Heart right ventricle (tissue), 16 donors: ENCODE data around the gene RFX7. TPM values are rescaled to one million over a fixed set of nuclear protein-coding genes. Genes with fewer than 3 reads are reported as not detected.
"Not testable (repeated sequence)": the region's sequence is repeated elsewhere in the genome, so short reads cannot be mapped to it uniquely, and the experiment has no call there.

Experiments
- ATAC-seq, 8 donors: fragments of 200-7000 bp; cut with Tn5 transposase; one replicate each; pipeline ENCODE4 v1.9.1; 2020; ENCODE audit warnings: mild to moderate bottlenecking in 8 of 8, moderate library complexity in 8 of 8, moderate number of reproducible peaks in 1 of 8
- DNase-seq, 2 donors: peaks; one replicate each; pipeline ENCODE4 v3.0.0-alpha.2; 2020
- H3K27ac ChIP-seq, 10 donors: fragments of 200-600 bp; sonication (generic) in 2 of 10; one replicate each; pipeline versions ENCODE4 v1.5.0 to v1.8.0; 2020 to 2022; ENCODE audit warnings: mild to moderate bottlenecking in 3 of 10
- H3K27me3 ChIP-seq, 7 donors: fragments of 200-600 bp; one replicate each; pipeline ENCODE4 v1.8.0; 2021 to 2022; ENCODE audit warnings: mild to moderate bottlenecking in 2 of 7
- H3K36me3 ChIP-seq, 9 donors: fragments of 200-600 bp; sonication (generic) in 1 of 9; one replicate each; pipeline versions ENCODE4 v1.5.0 to v1.8.0; 2020 to 2022; ENCODE audit warnings: mild to moderate bottlenecking in 2 of 9
- H3K4me1 ChIP-seq, 9 donors: fragments of 200-600 bp; sonication (generic) in 1 of 9; one replicate each; pipeline versions ENCODE4 v1.5.0 to v1.8.0; 2020 to 2022; ENCODE audit warnings: mild to moderate bottlenecking in 4 of 9
- H3K4me3 ChIP-seq, 10 donors: fragments of 200-600 bp; sonication (generic) in 2 of 10; one replicate each; pipeline versions ENCODE4 v1.5.0 to v1.8.0; 2020 to 2022; ENCODE audit warnings: mild to moderate bottlenecking in 7 of 10, moderate library complexity in 2 of 10
- H3K9me3 ChIP-seq, 11 donors: fragments of 200-600 bp in 10 of 11; sonication (generic) in 2 of 11; one replicate each; pipeline versions ENCODE4 v1.5.0 to v1.8.0; 2013 to 2022; ENCODE audit warnings: mild to moderate bottlenecking in 2 of 11, control low read depth in 1 of 11, moderate library complexity in 1 of 11
- WGBS, 2 donors: extraction: QIAGEN DNeasy Blood & Tissue Kit; methylation state at CpG; one replicate each; pipeline ENCODE4 v1.1.7; 2013; ENCODE audit warnings: inconsistent platforms in 1 of 2; 5-methylcytosine and 5-hydroxymethylcytosine counted together
- intact Hi-C, 10 donors: fragments of 100-400 bp; cut with DNase I; formaldehyde crosslinking; loops; one replicate each; pipeline versions ENCODE4 v1.11.1 to v1.14.2; 2022
- polyA plus RNA-seq, 2 donors: library from polyadenylated mRNA; stranded (reverse); fragments of 200-250 nt; gene quantifications; one replicate each; pipeline ENCODE4 v1.2.3, GENCODE V29; 2013
- total RNA-seq, 10 donors: library from RNA; stranded (reverse); fragmentation: NEBNext Ultra II Directional in 3 of 10; extraction: Animal tissue kit (Norgen Biotek cat#: 25700) in 3 of 10; gene quantifications; one replicate each; pipeline versions ENCODE4 v1.2.1 to v1.2.4, GENCODE V29; 2021 to 2023
- TF ChIP-seq, protein P1 (sequence below), 9 donors: fragments of 200-600 bp; sonication (generic) in 2 of 9; IDR thresholded peaks; one replicate each; pipeline versions ENCODE4 v1.5.0 to v1.8.0; 2021 to 2022; ENCODE audit warnings: antibody characterized with exemption in 9 of 9, mild to moderate bottlenecking in 5 of 9, moderate library complexity in 1 of 9
- donor health status: Arrhythmogenic right ventricular cardiomyopathy.
- donor health status: ischemic (EF 13 %, LVEDD 7.1; RV severe dilation, severe dysfunction).
- donor health status: healthy with polysubstance abuse.
- donor health status: DM: no; HTN: yes; CAD: no.
- donor health status: DM: no; HTN: no; CAD: no.
- donor health status: ischemic (EF 25% LVEDD 6.9; RV normal size, moderate dysfunction).
- donor health status: ischemic (EF 25% LVEDD 5.7; RV mildly dilated, moderate dysfunction).
- donor health status: healthy.
- donor health status: DM: yes; HTN: yes; CAD: no.
- donor health status: Ischemic cardiomyopathy.
- donor health status: ischemic (EF 35%, LVEDD 5.7; RV mildly dilated, moderate dysfunction).
- donor health status: nonischemic (EF 11% LVEDD 7.7; RV severe dilation, severe dysfunction).
- donor health status: DM: yes; HTN: yes; CAD: no.
- donor health status: PGD.
- donor health status: ischemic (EF 29% LVEDD 5.4; RV normal size, mild dysfunction).
- donor health status: nonischemic (EF 23%, LVEDD 6.1; RV moderate dilation, normal function).

The RFX7 gene
- total and polyA plus RNA-seq, 12 donors: 0.83 to 14.2 (median 8.1) TPM

DNA sequence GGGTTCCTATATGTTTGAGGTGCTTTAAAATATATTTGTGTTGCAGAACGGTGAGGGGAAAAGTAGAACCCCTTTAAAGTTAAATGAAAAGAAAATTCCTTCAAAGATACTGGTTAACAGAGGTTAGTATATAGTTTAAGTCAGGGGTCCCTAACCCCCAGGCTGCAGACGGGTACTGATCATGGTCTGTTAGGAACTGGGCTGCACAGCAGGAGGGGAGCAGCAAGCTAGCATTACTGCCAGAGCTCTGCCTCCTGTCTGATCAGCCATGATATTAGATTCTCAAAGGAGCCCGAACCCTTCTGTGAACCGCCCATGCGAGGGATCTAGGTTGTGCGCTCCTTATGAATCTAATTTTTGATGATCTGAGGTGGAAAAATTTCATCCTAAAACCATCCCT is 37.5 kb upstream of the RFX7 start:
- no peak for ATAC-seq
- Histone ChIP-seq H3K4me1 (no peaks in the 10 kb centered on the region), H3K4me3 (no peak overlapping the region), H3K27me3 (peaks cover 0 to 7% (median 0%) of the 10 kb centered on the region in 7 donors), H3K27ac (no peak overlapping the region), H3K9me3 (peaks cover 0 to 15% (median 0%) of the 10 kb centered on the region in 11 donors), H3K36me3 (no peaks in the 10 kb centered on the region)
- TF ChIP-seq, protein P1, sequence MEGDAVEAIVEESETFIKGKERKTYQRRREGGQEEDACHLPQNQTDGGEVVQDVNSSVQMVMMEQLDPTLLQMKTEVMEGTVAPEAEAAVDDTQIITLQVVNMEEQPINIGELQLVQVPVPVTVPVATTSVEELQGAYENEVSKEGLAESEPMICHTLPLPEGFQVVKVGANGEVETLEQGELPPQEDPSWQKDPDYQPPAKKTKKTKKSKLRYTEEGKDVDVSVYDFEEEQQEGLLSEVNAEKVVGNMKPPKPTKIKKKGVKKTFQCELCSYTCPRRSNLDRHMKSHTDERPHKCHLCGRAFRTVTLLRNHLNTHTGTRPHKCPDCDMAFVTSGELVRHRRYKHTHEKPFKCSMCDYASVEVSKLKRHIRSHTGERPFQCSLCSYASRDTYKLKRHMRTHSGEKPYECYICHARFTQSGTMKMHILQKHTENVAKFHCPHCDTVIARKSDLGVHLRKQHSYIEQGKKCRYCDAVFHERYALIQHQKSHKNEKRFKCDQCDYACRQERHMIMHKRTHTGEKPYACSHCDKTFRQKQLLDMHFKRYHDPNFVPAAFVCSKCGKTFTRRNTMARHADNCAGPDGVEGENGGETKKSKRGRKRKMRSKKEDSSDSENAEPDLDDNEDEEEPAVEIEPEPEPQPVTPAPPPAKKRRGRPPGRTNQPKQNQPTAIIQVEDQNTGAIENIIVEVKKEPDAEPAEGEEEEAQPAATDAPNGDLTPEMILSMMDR (IDR thresholded peaks at IDR 0.05): no peak
- intact Hi-C loops: no loop called here
- no peak for DNase-seq
- 67 to 68% methylated on average over 6 of the region's 6 CpGs for WGBS, 2 donors

DNA sequence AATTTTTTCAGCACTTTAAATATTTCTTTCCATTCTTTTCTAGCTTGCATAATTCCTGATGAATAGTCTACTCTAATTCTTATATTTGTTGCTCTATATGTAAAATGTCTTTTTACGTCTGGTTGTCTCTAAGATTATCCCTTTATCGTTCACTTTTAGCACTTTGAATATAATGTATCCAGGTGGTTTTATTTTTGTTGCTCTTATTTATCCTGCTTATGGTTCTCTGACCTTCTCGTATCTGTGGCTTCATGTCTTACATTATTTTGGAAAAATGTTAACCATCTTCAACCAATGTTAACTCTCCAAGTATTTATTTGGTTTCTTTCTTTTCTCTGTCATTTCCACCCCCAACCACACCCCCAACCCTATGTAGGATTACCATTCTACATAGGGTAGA is 30.0 kb upstream of the RFX7 start:
- DNase-seq (no peak), ATAC-seq (no peak)
- no peak overlapping the region for H3K4me3 ChIP-seq
- no peak overlapping the region for H3K27ac ChIP-seq
- H3K9me3 ChIP-seq: peaks cover 0 to 38% (median 12%) of the 10 kb centered on the region in 11 donors
- no peaks in the 10 kb centered on the region for H3K36me3 ChIP-seq
- TF ChIP-seq, protein P1 (IDR thresholded peaks at IDR 0.05): no peak
- intact Hi-C loops: no loop called here
- 91% methylated on average over 3 of the region's 3 CpGs for WGBS, 2 donors
- H3K27me3 ChIP-seq: no peaks in the 10 kb centered on the region
- H3K4me1 ChIP-seq: no peaks in the 10 kb centered on the region

DNA sequence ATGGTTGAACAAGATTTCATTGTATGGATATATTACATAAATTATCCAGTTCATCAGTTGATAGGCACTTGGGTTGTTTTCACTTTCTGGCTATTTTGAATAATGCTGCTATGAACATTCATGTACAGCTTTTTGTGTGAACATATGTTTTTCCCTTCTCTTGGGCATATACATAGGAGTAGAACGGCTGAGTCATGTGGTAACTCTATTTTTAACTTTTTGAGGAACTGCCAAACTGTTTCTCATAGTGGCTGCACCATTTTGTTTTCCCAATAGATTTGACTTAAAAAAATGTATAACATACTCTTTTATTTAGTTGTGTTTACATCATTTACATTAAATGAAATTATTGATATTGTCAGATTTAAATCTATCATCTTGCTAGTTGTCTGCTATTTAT is 28.8 kb upstream of the RFX7 start:
- TF ChIP-seq, protein P1 (IDR thresholded peaks at IDR 0.05): no peak
- peaks cover 0 to 34% (median 13%) of the 10 kb centered on the region in 11 donors for H3K9me3 ChIP-seq
- intact Hi-C loops: no loop called here
- ATAC-seq: no peak
- H3K4me3 ChIP-seq: no peak overlapping the region
- no peaks in the 10 kb centered on the region for H3K36me3 ChIP-seq
- H3K4me1 ChIP-seq: no peaks in the 10 kb centered on the region
- no peak overlapping the region for H3K27ac ChIP-seq
- H3K27me3 ChIP-seq: no peaks in the 10 kb centered on the region
- no peak for DNase-seq
- 13 to 29% methylated on average over 1 of the region's 1 CpG for whole genome bisulfite sequencing, 2 donors

DNA sequence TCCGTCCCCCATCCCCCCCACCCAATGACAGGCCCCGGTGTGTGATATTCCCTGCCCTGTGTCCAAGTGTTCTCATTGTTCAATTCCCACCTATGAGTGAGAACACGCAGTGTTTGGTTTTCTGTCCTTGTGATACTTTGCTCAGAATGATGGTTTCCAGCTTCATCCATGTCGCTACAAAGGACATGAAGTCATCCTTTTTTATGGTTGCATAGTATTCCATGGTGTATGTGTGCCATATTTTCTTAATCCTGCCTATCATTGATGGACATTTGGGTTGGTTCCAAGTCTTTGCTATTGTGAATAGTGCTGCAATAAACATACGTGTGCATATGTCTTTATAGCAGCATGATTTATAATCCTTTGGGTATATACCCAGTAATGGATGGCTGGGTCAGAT is 22.8 kb upstream of the RFX7 start:
- not testable (repeated sequence) for DNase-seq, H3K4me3 ChIP-seq

DNA sequence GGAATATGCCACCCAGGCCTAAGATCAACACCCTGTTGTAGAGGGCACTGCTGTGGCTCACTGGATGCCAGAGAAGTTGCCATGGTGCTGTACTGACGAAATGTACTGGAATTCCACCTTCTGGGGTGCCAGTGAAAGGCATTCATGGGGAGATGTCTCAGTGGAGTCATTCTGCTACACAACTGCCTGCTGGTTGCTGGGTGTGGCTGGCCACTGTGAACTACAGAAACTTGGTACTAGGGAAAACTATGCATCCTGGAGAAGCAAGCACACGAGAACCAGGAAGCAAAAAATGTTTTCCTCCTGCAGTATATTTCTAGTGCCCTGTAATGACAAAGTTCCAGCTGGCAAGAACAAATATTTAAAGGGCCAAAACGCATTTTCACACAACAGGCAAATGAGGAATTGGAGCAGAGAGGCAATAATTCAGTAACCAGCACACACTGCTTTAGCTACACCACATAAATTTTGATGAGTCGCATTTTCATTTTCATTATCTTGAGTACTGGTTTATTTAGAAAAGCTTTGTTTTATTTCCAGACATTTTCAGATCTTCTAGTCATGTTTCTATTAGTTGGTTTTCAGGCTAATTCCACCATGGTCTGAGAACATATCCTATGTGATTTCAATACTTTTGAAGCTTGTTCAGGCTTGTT is 18.3 kb upstream of the RFX7 start:
- Histone ChIP-seq H3K4me1 (no peaks in the 10 kb centered on the region), H3K27me3 (no peaks in the 10 kb centered on the region), H3K36me3 (no peaks in the 10 kb centered on the region), H3K9me3 (peaks cover 0 to 35% (median 4%) of the 10 kb centered on the region in 11 donors), H3K27ac (no peak overlapping the region), H3K4me3 (no peak overlapping the region)
- DNase-seq (no peak), ATAC-seq (no peak)
- WGBS, 2 donors: 64 to 65% methylated on average over 4 of the region's 4 CpGs
- intact Hi-C loops: no loop called here
- TF ChIP-seq, protein P1 (IDR thresholded peaks at IDR 0.05): no peak

More for the DNA sequence above, 22.8 kb upstream of the RFX7 start:
- peaks cover 0 to 20% (median 0%) of the 10 kb centered on the region in 11 donors for H3K9me3 ChIP-seq
- H3K36me3 ChIP-seq, H3K27me3 ChIP-seq, ATAC-seq, H3K4me1 ChIP-seq, H3K27ac ChIP-seq, intact Hi-C loops: not testable (repeated sequence)
- WGBS, 2 donors: 91 to 94% methylated on average over 5 of the region's 5 CpGs

DNA sequence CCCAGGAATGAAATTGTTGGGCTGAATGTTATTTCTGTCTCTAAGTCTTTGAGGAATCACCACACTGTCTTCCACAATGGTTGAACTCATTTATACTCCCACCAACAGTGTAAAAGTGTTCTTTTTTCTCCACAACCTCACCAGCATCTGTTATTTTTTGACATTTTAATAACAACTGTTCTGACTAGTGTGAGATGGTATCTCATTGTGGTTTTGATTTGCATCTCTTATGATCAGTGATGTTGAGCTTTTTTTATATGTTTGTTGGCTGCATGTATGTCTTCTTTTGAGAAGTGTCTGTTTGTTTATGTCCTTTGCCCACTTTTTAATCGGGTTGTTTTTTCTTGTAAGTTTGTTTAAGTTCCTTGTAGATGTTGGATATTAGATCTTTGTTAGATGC is 13.6 kb upstream of the RFX7 start:
- H3K4me3 ChIP-seq, H3K27ac ChIP-seq, H3K36me3 ChIP-seq, DNase-seq, H3K4me1 ChIP-seq, H3K27me3 ChIP-seq, ATAC-seq: not testable (repeated sequence)
- H3K9me3 ChIP-seq: peaks cover 0 to 29% (median 4%) of the 10 kb centered on the region in 11 donors
- WGBS, 2 donors: 93 to 95% methylated on average over 1 of the region's 1 CpG
- intact Hi-C loops: loop anchor here in 1 of 10 donors (10.0 kb wide), 1 partner anchor 167 kb away; no protein-coding TSS in a partner anchor
